ENCODE data around the gene SMARCAL1. TPM values are rescaled to one million over a fixed set of nuclear protein-coding genes. Genes with fewer than 3 reads are reported as not detected.
A peak's percentile ranks its signal among the peaks of the same experiment; 100 is the strongest.

SMARCAL1 gene
- total RNA-seq, 1 experiment from 2014 or later = 40.5 TPM

- no peaks in the 10 kb centered on the region for H3K9me3 ChIP-seq (ENCODE audit: insufficient read depth, low read depth)
- H3K4me2 ChIP-seq = peak overlapping the region; percentile 97
- DNase-seq = peak in 1 of 2 experiments; percentile 21
- H2AFZ ChIP-seq = peak overlapping the region; percentile 76; the same call in 1 of the 2 replicates
- H4K20me1 ChIP-seq (ENCODE audit: insufficient read depth) = no peaks in the 10 kb centered on the region
- intact Hi-C loops (cut with micrococcal nuclease; ENCODE audit: unreplicated experiment) = loop anchor here (5.0 kb wide), 1 partner anchor 54 kb away; no protein-coding TSS in a partner anchor
- ChIA-PET CTCF (no interaction called here), POLR2A (ENCODE audit: unreplicated experiment) (interaction anchor here (0.5 to 0.7 kb wide), 2 partner anchors 20 to 159 kb away, joined by 6 to 9 read pairs; no protein-coding TSS in a partner anchor)
- H3K36me3 ChIP-seq (ENCODE audit: low read depth) = no peaks in the 10 kb centered on the region
- peaks cover 39% of the 10 kb centered on the region for H3K4me1 ChIP-seq (replicated peaks; ENCODE audit: insufficient read depth)
- peak overlapping the region; percentile 72 for H3K4me3 ChIP-seq
- H3F3A ChIP-seq (ENCODE audit: insufficient read depth, low read depth) = peaks cover 20% of the 10 kb centered on the region
- no peak overlapping the region for H3K27ac ChIP-seq
- H3K79me2 ChIP-seq (ENCODE audit: low read depth) = peaks cover 7% of the 10 kb centered on the region; the same call in 1 of the 2 replicates
- H3K27me3 ChIP-seq (ENCODE audit: insufficient read depth, low read depth) = no peaks in the 10 kb centered on the region
- TF ChIP-seq EZH2 (IDR thresholded peaks at IDR 0.05; ENCODE audit: low read depth) (no peak), CTCF (conservative IDR thresholded peaks at IDR 0.05) (no peak)
- H3K9me2 ChIP-seq (ENCODE audit: insufficient read depth) = 0 out of 2 replicates have a peak, but pooled peaks cover 4% of the 10 kb centered on the region
- no TSS peak for BruUV-seq (replicated peaks)
Measured at GRCh38 chr2:216370961-216371712, 41.1 kb upstream of the SMARCAL1 start.

GRCh38 chr2:216371721-216372702 is 40.3 kb upstream of the SMARCAL1 start, which contains the start of gene MARCHF4:
Gene MARCHF4 (minus strand): TSS chr2:216372483. CDS start chr2:216370260, 2,223 bp downstream.
- H3K4me2 ChIP-seq = peak within 1 kb of the TSS; percentile 97
- intact Hi-C loops (cut with micrococcal nuclease; ENCODE audit: unreplicated experiment) = loop anchor here (1.0 to 5.0 kb wide), 3 partner anchors 40 to 155 kb away; partner anchors contain the start of gene SMARCAL1
- H3K79me2 ChIP-seq (ENCODE audit: low read depth) = peaks cover 7% of the 10 kb centered on the region; the same call in 1 of the 2 replicates
- H3K27me3 ChIP-seq (ENCODE audit: insufficient read depth, low read depth) = no peaks in the 10 kb centered on the region
- H4K20me1 ChIP-seq (ENCODE audit: insufficient read depth) = no peaks in the 10 kb centered on the region
- 0 out of 2 replicates have a peak, but pooled peaks cover 4% of the 10 kb centered on the region for H3K9me2 ChIP-seq (ENCODE audit: insufficient read depth)
- no peaks in the 10 kb centered on the region for H3K36me3 ChIP-seq (ENCODE audit: low read depth)
- CTCF ChIA-PET = no interaction called here
- DNase-seq = peak; percentile 64 to 85
- H2AFZ ChIP-seq = peak within 1 kb of the TSS; percentile 76
- POLR2A ChIA-PET (ENCODE audit: unreplicated experiment) = interaction anchor here (0.7 to 1.3 kb wide), 2 partner anchors 40 to 73 kb away, joined by 4 to 6 read pairs; partner anchors contain the start of gene SMARCAL1
- TF ChIP-seq CTCF (conservative IDR thresholded peaks at IDR 0.05) (no peak), EZH2 (IDR thresholded peaks at IDR 0.05; ENCODE audit: low read depth) (no peak)
- H3F3A ChIP-seq (ENCODE audit: insufficient read depth, low read depth) = peaks cover 20% of the 10 kb centered on the region
- peak within 1 kb of the TSS; percentile 72 for H3K4me3 ChIP-seq
- H3K9me3 ChIP-seq (ENCODE audit: insufficient read depth, low read depth) = no peaks in the 10 kb centered on the region
- peak within 1 kb of the TSS; percentile 90 for H3K27ac ChIP-seq
- peaks cover 39% of the 10 kb centered on the region for H3K4me1 ChIP-seq (replicated peaks; ENCODE audit: insufficient read depth)
- BruUV-seq (replicated peaks) = no TSS peak

Measured in PC-9 (cell line).